K562 (cell line): ENCODE results near the gene PPOX. TPM values are rescaled to one million over a fixed set of nuclear protein-coding genes. Genes with fewer than 3 reads are reported as not detected.

ENCODE experiments used
- CAMTA2 ChIP-seq: fragments of 250-450 bp; sonication (Bioruptor Pico); conservative IDR thresholded peaks from 2 replicates; pipeline ENCODE4 v1.5.1; 2022
- CBFB ChIP-seq: sonication (generic); formaldehyde crosslinking; IDR thresholded peaks from 2 replicates; pipeline ENCODE4 v1.4.0; 2020; ENCODE audit warnings: mild to moderate bottlenecking, missing genetic modification reagents
- CBX3 ChIP-seq, 2 experiments: IDR thresholded peaks; 1 replicate in 1 of 2; 2 replicates in 1 of 2; pipeline ENCODE4 v1.6.1; 2012; ENCODE audit warnings: inconsistent platforms in 2 of 2, low read length in 2 of 2, borderline replicate concordance in 1 of 2, control low read depth in 1 of 2
- DMBX1 ChIP-seq: fragments of 250-450 bp; sonication (Bioruptor Pico); IDR thresholded peaks from 2 replicates; pipeline ENCODE4 v1.8.0; 2022; ENCODE audit warnings: inconsistent platforms, mild to moderate bottlenecking, moderate library complexity, borderline replicate concordance
- FOXK1 ChIP-seq: sonication (generic); formaldehyde crosslinking; IDR thresholded peaks from 2 replicates; pipeline ENCODE4 v1.8.0; 2022; ENCODE audit warnings: missing genetic modification reagents, mild to moderate bottlenecking, borderline replicate concordance
- HNRNPK ChIP-seq: fragments of 200-400 bp; formaldehyde crosslinking; IDR thresholded peaks from one replicate; pipeline ENCODE4 v1.6.1; 2018; ENCODE audit warnings: mild to moderate bottlenecking, low read depth, low read length; ENCODE audit not compliant: poor library complexity, severe bottlenecking
- IRF2 ChIP-seq: sonication (generic); formaldehyde crosslinking; IDR thresholded peaks from 2 replicates; pipeline ENCODE4 v1.8.1; 2022; ENCODE audit warnings: mild to moderate bottlenecking, missing genetic modification reagents
- L3MBTL2 ChIP-seq: fragments of 450-650 bp; IDR thresholded peaks from 2 replicates; pipeline ENCODE4 v1.6.1; 2016; ENCODE audit warnings: mild to moderate bottlenecking, moderate library complexity
- MCM3 ChIP-seq: fragments of 450-650 bp; IDR thresholded peaks from 2 replicates; pipeline ENCODE4 v1.6.1; 2016
- NR1H2 ChIP-seq: sonication (generic); formaldehyde crosslinking; IDR thresholded peaks from 2 replicates; pipeline ENCODE4 v1.4.0; 2020; ENCODE audit warnings: mild to moderate bottlenecking, missing genetic modification reagents
- NR2C1 ChIP-seq, 2 experiments: fragments of 450-650 bp; IDR thresholded peaks; 2 replicates each; pipeline ENCODE4 v1.6.1; 2017; ENCODE audit warnings: mild to moderate bottlenecking in 2 of 2, antibody characterized with exemption in 1 of 2, inconsistent platforms in 1 of 2, missing compliant biosample characterization in 1 of 2, missing genetic modification characterization in 1 of 2
- NR4A1 ChIP-seq, 2 experiments: fragments of 250-450 bp in 1 of 2; fragments of 450-650 bp in 1 of 2; sonication (Bioruptor Pico) in 1 of 2; IDR thresholded peaks; 2 replicates each; pipeline versions ENCODE4 v1.4.0 to v1.6.1; 2016 to 2020; ENCODE audit warnings: mild to moderate bottlenecking in 2 of 2, missing compliant biosample characterization in 1 of 2, missing genetic modification characterization in 1 of 2, moderate library complexity in 1 of 2
- POU5F1 ChIP-seq: fragments of 150-350 bp; IDR thresholded peaks from 2 replicates; pipeline ENCODE4 v1.6.1; 2014; ENCODE audit warnings: borderline replicate concordance, low read length, low read depth, mild to moderate bottlenecking; ENCODE audit not compliant: partially characterized antibody
- SMARCA4 ChIP-seq: fragments of 450-650 bp; IDR thresholded peaks from 2 replicates; pipeline ENCODE4 v1.6.1; 2016
- SMARCC2 ChIP-seq: fragments of 450-650 bp; IDR thresholded peaks from 2 replicates; pipeline ENCODE4 v1.6.1; 2017; ENCODE audit warnings: antibody characterized with exemption, moderate library complexity, mild to moderate bottlenecking, low read depth
- YY1 ChIP-seq, 3 experiments: IDR thresholded peaks; 2 replicates each; pipeline ENCODE4 v1.6.1; 2011; ENCODE audit warnings: low read length in 2 of 3, mild to moderate bottlenecking in 2 of 3, moderate library complexity in 2 of 3, borderline replicate concordance in 1 of 3, control low read depth in 1 of 3, low read depth in 1 of 3; ENCODE audit not compliant: insufficient read depth in 3 of 3, insufficient replicate concordance in 2 of 3, control insufficient read depth in 1 of 3, insufficient read length in 1 of 3; ENCODE audit errors: extremely low read depth in 1 of 3
- ZNF239 ChIP-seq: fragments of 250-450 bp; sonication (Bioruptor Pico); IDR thresholded peaks from 2 replicates; pipeline ENCODE4 v1.4.0; 2020; ENCODE audit warnings: mild to moderate bottlenecking
- ZNF277 ChIP-seq: fragments of 250-450 bp; sonication (Bioruptor Pico); IDR thresholded peaks from 2 replicates; pipeline ENCODE4 v1.8.0; 2022; ENCODE audit warnings: inconsistent platforms, mild to moderate bottlenecking, moderate library complexity, borderline replicate concordance
- ZNF354B ChIP-seq: fragments of 250-450 bp; sonication (Bioruptor Pico); IDR thresholded peaks from 2 replicates; pipeline ENCODE4 v1.4.0; 2020
- ZNF584 ChIP-seq: fragments of 200-800 bp; sonication (Bioruptor generic); IDR thresholded peaks from 2 replicates; pipeline ENCODE4 v1.6.1; 2016; ENCODE audit warnings: low read depth, mild to moderate bottlenecking, missing genetic modification characterization, missing compliant biosample characterization
- ZNF717 ChIP-seq: fragments of 250-450 bp; sonication (Bioruptor Pico); IDR thresholded peaks from 2 replicates; pipeline ENCODE4 v1.5.0; 2021
- polyA plus RNA-seq, 8 experiments: library from polyadenylated mRNA; depleted of rRNA in 4 of 8; stranded (reverse) in 5 of 8; unstranded in 3 of 8; fragments of >200 nt; fragmentation: Nextera tagmentation in 2 of 8; fragmentation: Illumina TruSeq in 1 of 8; extraction: Ambion mirVana in 2 of 8; extraction: Trizol in 1 of 8; gene quantifications; 2 replicates each; pipeline versions ENCODE4 v1.2.1 to v1.2.3, GENCODE V29; 2011 to 2014; ENCODE audit warnings: inconsistent platforms in 1 of 8, missing spikeins in 1 of 8
- total RNA-seq, 7 experiments: library from RNA; depleted of rRNA in 6 of 7; stranded (reverse); fragments of >200 nt in 6 of 7; fragmentation: Illumina TruSeq in 2 of 7; extraction: Trizol in 2 of 7; gene quantifications; 2 replicates each; pipeline versions ENCODE4 v1.2.1 to v1.2.3, GENCODE V29; 2011 to 2021; ENCODE audit warnings: low replicate concordance in 1 of 7
- TF ChIP-seq, protein P1 (sequence below), 3 experiments: fragments of 200-800 bp in 1 of 3; fragments of 250-450 bp in 1 of 3; fragments of 450-650 bp in 1 of 3; sonication (Bioruptor Pico) in 1 of 3; sonication (Bioruptor generic) in 1 of 3; formaldehyde crosslinking in 1 of 3; IDR thresholded peaks; 2 replicates each; pipeline versions ENCODE4 v1.6.1 to v1.8.0; 2016 to 2022; ENCODE audit warnings: mild to moderate bottlenecking in 2 of 3, missing genetic modification characterization in 2 of 3, missing compliant biosample characterization in 1 of 3, moderate library complexity in 1 of 3

Gene PPOX
- total and polyA plus RNA-seq, 9 of the 15 experiments (the other 6 are each of a cell fraction or from before 2014, with no cell fraction given): 17.0 to 57.1 (median 38.9) TPM

GRCh38 chr1:161200992-161201835, 35.0 kb downstream of the PPOX start (continued):
- TF ChIP-seq L3MBTL2 (no peak), YY1 (IDR thresholded peaks at IDR 0.05; ENCODE audit: borderline replicate concordance in 1 of 3, control insufficient read depth in 1 of 3, extremely low read depth in 1 of 3, insufficient read depth in 3 of 3, insufficient read length in 1 of 3, insufficient replicate concordance in 2 of 3, low read depth in 1 of 3, low read length in 2 of 3) (peak in 1 of 3 experiments; percentile 10), POU5F1 (no peak), NR2C1 (IDR thresholded peaks at IDR 0.05) (no peak), NR2C1 (tag; IDR thresholded peaks at IDR 0.05) (peak; percentile 21; the same call in 1 of the 2 replicates), MCM3 (no peak), NR4A1 (CRISPR knock-in tag; IDR thresholded peaks at IDR 0.05) (no peak), NR4A1 (tag; IDR thresholded peaks at IDR 0.05) (peak; percentile 45), ZNF277 (no peak), ZNF239 (CRISPR knock-in tag) (0 out of 2 replicates have a peak, but pooled peaks have one; percentile 3), HNRNPK (no peak), CBFB (no peak), SMARCC2 (0 out of 2 replicates have a peak, but pooled peaks have one; percentile 17), SMARCA4 (no peak), FOXK1 (CRISPR knock-in tag) (peak; percentile 67; the same call in 1 of the 2 replicates), CBX3 (IDR thresholded peaks at IDR 0.05; ENCODE audit: borderline replicate concordance in 1 of 2, low read length in 2 of 2) (0 out of 3 replicates have a peak, but pooled peaks of 1 of the 2 experiments have one; percentile 10), NR1H2 (CRISPR knock-in tag) (no peak), ZNF717 (CRISPR knock-in tag) (no peak), ZNF354B (CRISPR knock-in tag) (no peak), ZNF584 (CRISPR knock-in tag) (peak; percentile 93; the same call in 1 of the 2 replicates), DMBX1 (no peak), IRF2 (CRISPR knock-in tag) (no peak), CAMTA2 (CRISPR knock-in tag) (no peak)
- TF ChIP-seq, protein P1, sequence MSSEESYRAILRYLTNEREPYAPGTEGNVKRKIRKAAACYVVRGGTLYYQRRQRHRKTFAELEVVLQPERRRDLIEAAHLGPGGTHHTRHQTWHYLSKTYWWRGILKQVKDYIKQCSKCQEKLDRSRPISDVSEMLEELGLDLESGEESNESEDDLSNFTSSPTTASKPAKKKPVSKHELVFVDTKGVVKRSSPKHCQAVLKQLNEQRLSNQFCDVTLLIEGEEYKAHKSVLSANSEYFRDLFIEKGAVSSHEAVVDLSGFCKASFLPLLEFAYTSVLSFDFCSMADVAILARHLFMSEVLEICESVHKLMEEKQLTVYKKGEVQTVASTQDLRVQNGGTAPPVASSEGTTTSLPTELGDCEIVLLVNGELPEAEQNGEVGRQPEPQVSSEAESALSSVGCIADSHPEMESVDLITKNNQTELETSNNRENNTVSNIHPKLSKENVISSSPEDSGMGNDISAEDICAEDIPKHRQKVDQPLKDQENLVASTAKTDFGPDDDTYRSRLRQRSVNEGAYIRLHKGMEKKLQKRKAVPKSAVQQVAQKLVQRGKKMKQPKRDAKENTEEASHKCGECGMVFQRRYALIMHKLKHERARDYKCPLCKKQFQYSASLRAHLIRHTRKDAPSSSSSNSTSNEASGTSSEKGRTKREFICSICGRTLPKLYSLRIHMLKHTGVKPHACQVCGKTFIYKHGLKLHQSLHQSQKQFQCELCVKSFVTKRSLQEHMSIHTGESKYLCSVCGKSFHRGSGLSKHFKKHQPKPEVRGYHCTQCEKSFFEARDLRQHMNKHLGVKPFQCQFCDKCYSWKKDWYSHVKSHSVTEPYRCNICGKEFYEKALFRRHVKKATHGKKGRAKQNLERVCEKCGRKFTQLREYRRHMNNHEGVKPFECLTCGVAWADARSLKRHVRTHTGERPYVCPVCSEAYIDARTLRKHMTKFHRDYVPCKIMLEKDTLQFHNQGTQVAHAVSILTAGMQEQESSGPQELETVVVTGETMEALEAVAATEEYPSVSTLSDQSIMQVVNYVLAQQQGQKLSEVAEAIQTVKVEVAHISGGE (CRISPR knock-in tag; IDR thresholded peaks at IDR 0.05): no peak
